H1 (cell line): ENCODE measurements around the gene RING1. TPM values are rescaled to one million over a fixed set of nuclear protein-coding genes. Genes with fewer than 3 reads are reported as not detected.
A peak's percentile ranks its signal among the peaks of the same experiment; 100 is the strongest.

Experiments used
- CTCF ChIA-PET: fragments of 300-600 bp; sonication (Branson Sonifier 250); formaldehyde crosslinking; loops from one replicate; lab custom pipeline; 2021; ENCODE audit not compliant: partially characterized antibody; lab: Charles Lee
- POLR2A ChIA-PET: fragments of 300-600 bp; sonication (Branson Sonifier 250); formaldehyde crosslinking; loops from one replicate; lab custom pipeline; 2021; ENCODE audit warnings: inconsistent platforms; ENCODE audit not compliant: partially characterized antibody; lab: Charles Lee
- DNase-seq, 2 experiments: peaks; one replicate each; pipeline versions ENCODE4 v3.0.0 to v3.0.0-alpha.2; 2010 to 2022; ENCODE audit warnings: low spot score in 2 of 2, low read depth in 1 of 2, mixed read lengths in 1 of 2
- FAIRE-seq: peaks from 2 replicates; lab custom pipeline; 2011; peaks lifted over from hg19 to GRCh38; lab: Jason Lieb, UNC
- H2AFZ ChIP-seq: 2 replicates; pipeline ENCODE4 v1.8.1; 2012; ENCODE audit warnings: low read length, inconsistent platforms
- H2AK5ac ChIP-seq: 2 replicates; pipeline ENCODE4 v1.6.1; 2013; ENCODE audit warnings: low read depth, low read length
- H2BK120ac ChIP-seq: replicated peaks from 2 replicates; pipeline ENCODE3; 2013; ENCODE audit warnings: low read depth, low read length, inconsistent platforms
- H2BK12ac ChIP-seq: 2 replicates; pipeline ENCODE4 v1.6.1; 2013; ENCODE audit warnings: low read depth, low read length
- H2BK15ac ChIP-seq: 2 replicates; pipeline ENCODE4 v1.6.1; 2013; ENCODE audit warnings: low read length
- H2BK20ac ChIP-seq: 2 replicates; pipeline ENCODE4 v1.6.1; 2013; ENCODE audit warnings: low read length
- H2BK5ac ChIP-seq: 2 replicates; pipeline ENCODE4 v1.6.1; 2013; ENCODE audit warnings: low read depth, low read length
- H3K14ac ChIP-seq: 2 replicates; pipeline ENCODE4 v1.6.1; 2013; ENCODE audit warnings: inconsistent platforms; ENCODE audit not compliant: insufficient read length
- H3K18ac ChIP-seq: 2 replicates; pipeline ENCODE4 v1.6.1; 2013; ENCODE audit warnings: low read length; ENCODE audit errors: extremely low read depth
- H3K23ac ChIP-seq: 2 replicates; pipeline ENCODE4 v1.6.1; 2013; ENCODE audit warnings: inconsistent platforms; ENCODE audit not compliant: insufficient read length
- H3K23me2 ChIP-seq: 2 replicates; pipeline ENCODE4 v1.6.1; 2013; ENCODE audit warnings: low read depth, low read length
- H3K27ac ChIP-seq: 2 replicates; pipeline ENCODE4 v1.6.1; 2011; ENCODE audit warnings: low read depth, low read length, inconsistent platforms
- H3K27me3 ChIP-seq, 4 experiments: replicated peaks in 1 of 4; 1 replicate in 1 of 4; 2 replicates in 3 of 4; pipeline versions ENCODE4 v1.6.1 to v1.8.1; 2011 to 2013; ENCODE audit warnings: low read length in 3 of 4, mild to moderate bottlenecking in 3 of 4, inconsistent platforms in 2 of 4, mixed read lengths in 2 of 4, moderate library complexity in 1 of 4; ENCODE audit not compliant: control insufficient read depth in 3 of 4, insufficient read depth in 3 of 4; ENCODE audit errors: extremely low read depth in 1 of 4
- H3K36me3 ChIP-seq, 4 experiments: 2 replicates each; pipeline versions ENCODE4 v1.6.1 to v1.8.1; 2011 to 2013; ENCODE audit warnings: mild to moderate bottlenecking in 4 of 4, low read length in 3 of 4, moderate library complexity in 2 of 4, control low read depth in 1 of 4, inconsistent platforms in 1 of 4; ENCODE audit not compliant: insufficient read depth in 4 of 4, control insufficient read depth in 2 of 4
- H3K4ac ChIP-seq: replicated peaks from 2 replicates; pipeline ENCODE3; 2013; ENCODE audit warnings: low read length, low read depth, mixed read lengths, inconsistent platforms; ENCODE audit not compliant: insufficient read length
- H3K4me1 ChIP-seq, 4 experiments: replicated peaks in 1 of 4; 1 replicate in 1 of 4; 2 replicates in 3 of 4; pipeline versions ENCODE4 v1.6.1 to v1.8.1; 2011 to 2013; ENCODE audit warnings: low read length in 3 of 4, inconsistent platforms in 2 of 4, mixed read lengths in 1 of 4; ENCODE audit not compliant: insufficient read depth in 4 of 4, control insufficient read depth in 3 of 4
- H3K4me2 ChIP-seq, 2 experiments: 2 replicates each; pipeline versions ENCODE4 v1.6.1 to v1.8.1; 2011 to 2013; ENCODE audit warnings: low read depth in 2 of 2, low read length in 2 of 2, control low read depth in 1 of 2, inconsistent platforms in 1 of 2, mild to moderate bottlenecking in 1 of 2; ENCODE audit not compliant: insufficient read depth in 1 of 2
- H3K4me3 ChIP-seq, 4 experiments: fragments of 200-600, 300-600 bp in 1 of 4; sonication (generic), shearing (Covaris generic), sonication (Bioruptor Twin) in 1 of 4; 2 replicates each; pipeline versions ENCODE4 v1.5.1 to v1.8.1; 2011 to 2016; ENCODE audit warnings: low read length in 4 of 4, low read depth in 3 of 4, control low read depth in 2 of 4, inconsistent platforms in 2 of 4, mild to moderate bottlenecking in 2 of 4, mixed read lengths in 1 of 4, moderate library complexity in 1 of 4; ENCODE audit not compliant: insufficient read depth in 2 of 4; ENCODE audit errors: extremely low read depth in 1 of 4
- H3K56ac ChIP-seq: replicated peaks from 2 replicates; pipeline ENCODE3; 2013; ENCODE audit warnings: low read depth, mild to moderate bottlenecking, mixed read lengths, low read length, inconsistent platforms; ENCODE audit not compliant: insufficient read length
- H3K79me1 ChIP-seq: 2 replicates; pipeline ENCODE4 v1.6.1; 2013; ENCODE audit warnings: low read depth, low read length, control low read depth
- H3K79me2 ChIP-seq, 2 experiments: 2 replicates each; pipeline versions ENCODE4 v1.6.1 to v1.8.1; 2012 to 2013; ENCODE audit warnings: low read length in 2 of 2, mild to moderate bottlenecking in 2 of 2, inconsistent platforms in 1 of 2; ENCODE audit not compliant: insufficient read depth in 2 of 2, control insufficient read depth in 1 of 2
- H3K9ac ChIP-seq, 4 experiments: replicated peaks in 1 of 4; 1 replicate in 1 of 4; 2 replicates in 3 of 4; pipeline versions ENCODE4 v1.6.1 to v1.8.1; 2011 to 2013; ENCODE audit warnings: low read depth in 3 of 4, low read length in 3 of 4, control low read depth in 2 of 4, mild to moderate bottlenecking in 2 of 4, moderate library complexity in 2 of 4, inconsistent platforms in 1 of 4; ENCODE audit errors: extremely low read depth in 1 of 4
- H3K9me3 ChIP-seq, 2 experiments: 2 replicates each; pipeline versions ENCODE4 v1.6.1 to v1.8.1; 2012 to 2013; ENCODE audit warnings: mild to moderate bottlenecking in 2 of 2, moderate library complexity in 2 of 2, control low read depth in 1 of 2, inconsistent platforms in 1 of 2, low read depth in 1 of 2, low read length in 1 of 2, mixed read lengths in 1 of 2; ENCODE audit not compliant: insufficient read depth in 2 of 2
- H4K20me1 ChIP-seq, 2 experiments: replicated peaks in 1 of 2; 2 replicates each; pipeline versions ENCODE3 to v1.8.1; 2011 to 2013; ENCODE audit warnings: inconsistent platforms in 2 of 2, low read length in 2 of 2, mild to moderate bottlenecking in 1 of 2; ENCODE audit not compliant: insufficient read depth in 2 of 2, control insufficient read depth in 1 of 2
- H4K5ac ChIP-seq: 2 replicates; pipeline ENCODE4 v1.6.1; 2013; ENCODE audit warnings: low read length, low read depth, mixed read lengths, inconsistent platforms; ENCODE audit not compliant: insufficient read length
- H4K8ac ChIP-seq: 2 replicates; pipeline ENCODE4 v1.8.0; 2013; ENCODE audit warnings: mild to moderate bottlenecking, moderate library complexity, low read length, inconsistent platforms; ENCODE audit not compliant: insufficient read depth; ENCODE audit errors: extremely low read depth
- H4K91ac ChIP-seq: replicated peaks from 2 replicates; pipeline ENCODE3; 2013; ENCODE audit warnings: low read length, mixed read lengths, inconsistent platforms; ENCODE audit not compliant: insufficient read length
- BACH1 ChIP-seq: IDR thresholded peaks from 2 replicates; pipeline ENCODE4 v1.6.1; 2012; ENCODE audit warnings: low read length, improper control_type of control experiment
- POLR2AphosphoS5 ChIP-seq: IDR thresholded peaks from 2 replicates; pipeline ENCODE4 v1.6.1; 2011; ENCODE audit warnings: low read depth, low read length
- SP1 ChIP-seq: IDR thresholded peaks from 2 replicates; pipeline ENCODE4 v1.6.1; 2011; ENCODE audit warnings: low read depth, low read length
- SP2 ChIP-seq: IDR thresholded peaks from 2 replicates; pipeline ENCODE4 v1.6.1; 2012; ENCODE audit warnings: mild to moderate bottlenecking, low read length, inconsistent platforms
- WGBS, 2 experiments: shearing (Covaris generic) in 1 of 2; methylation state at CpG; one replicate each; pipeline versions ENCODE4 v1.1.6 to v1.1.7; 2013 to 2015; ENCODE audit warnings: low lambda C conversion rate in 2 of 2, mixed read lengths in 2 of 2, inconsistent platforms in 1 of 2, low coverage in 1 of 2, missing lambda C conversion rate in 1 of 2; ENCODE audit not compliant: insufficient replicate concordance in 2 of 2, insufficient coverage in 1 of 2, insufficient read length in 1 of 2; ENCODE audit errors: extremely low coverage in 1 of 2, missing lambda C conversion rate in 1 of 2; 5-methylcytosine and 5-hydroxymethylcytosine counted together
- polyA plus RNA-seq, 7 experiments: library from polyadenylated mRNA; depleted of rRNA in 3 of 7; stranded (reverse) in 5 of 7; unstranded in 2 of 7; fragments of >200 nt in 5 of 7; fragments of 200-250 nt in 2 of 7; gene quantifications; 1 replicate in 5 of 7; 2 replicates in 1 of 7; 4 replicates in 1 of 7; pipeline versions ENCODE4 v1.2.1 to v1.2.3, GENCODE V29; 2011 to 2013; ENCODE audit warnings: missing spikeins in 2 of 7, mixed read lengths in 2 of 7
- total RNA-seq: library from RNA; stranded (reverse); fragmentation: NEBNext Ultra II Directional; extraction: Animal tissue kit (Norgen Biotek cat#: 25700); gene quantifications from 2 replicates; pipeline ENCODE4 v1.2.1, GENCODE V29; 2021

RING1 gene
- total and polyA plus RNA-seq, 2 of the 8 experiments (the other 6 are each of a cell fraction or from before 2014, with no cell fraction given): 16.4 to 26.0 TPM

DNA sequence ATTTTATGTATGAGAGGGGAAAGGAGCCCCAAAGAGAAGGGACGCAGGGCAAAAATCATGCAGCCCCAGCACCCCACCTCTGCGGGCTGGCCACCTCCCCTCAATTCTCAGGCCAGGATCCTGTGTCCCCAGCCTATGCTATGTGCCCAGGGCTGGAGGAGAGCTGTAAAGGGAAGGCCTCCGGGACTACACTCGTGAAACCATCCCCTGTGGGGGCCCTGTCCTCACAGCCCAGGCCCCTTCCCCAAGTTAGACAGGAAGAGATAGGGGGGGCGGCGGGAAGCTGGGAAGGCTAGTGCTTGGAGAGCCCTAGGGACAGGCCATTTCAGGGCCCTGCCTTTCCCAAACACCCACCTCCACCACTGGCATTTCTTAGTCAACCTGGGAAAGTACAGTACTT lies 14.7 kb upstream of the RING1 start:
- Histone ChIP-seq H2AK5ac (no peak overlapping the region), H3K18ac (no peak overlapping the region), H3K4ac (no peak overlapping the region), H4K91ac (no peak overlapping the region), H4K20me1 (peaks cover 0 to 5% of the 10 kb centered on the region in 2 experiments), H3K23me2 (peaks cover 11% of the 10 kb centered on the region), H3K36me3 (peaks cover 0 to 13% (median 6%) of the 10 kb centered on the region in 4 experiments; a peak in 4 of 8 replicates), H4K8ac (no peak overlapping the region), H3K23ac (no peak overlapping the region), H2BK20ac (no peak overlapping the region), H3K14ac (no peak overlapping the region), H3K4me1 (peaks cover 5 to 10% (median 9%) of the 10 kb centered on the region in 4 experiments), H2AFZ (no peak overlapping the region), H2BK12ac (no peak overlapping the region), H3K79me1 (no peaks in the 10 kb centered on the region), H3K27ac (no peak overlapping the region), H3K56ac (no peak overlapping the region), H3K27me3 (peaks cover 0 to 17% (median 15%) of the 10 kb centered on the region in 4 experiments; a peak in 6 of 7 replicates), H2BK15ac (no peak overlapping the region; the same call in 1 of the 2 replicates), H2BK120ac (no peak overlapping the region), H3K79me2 (no peaks in the 10 kb centered on the region), H3K9ac (no peak overlapping the region; a peak in 1 of 7 replicates), H3K9me3 (no peaks in the 10 kb centered on the region), H3K4me2 (peak overlapping the region; percentile 78 to 96), H3K4me3 (peak overlapping the region; percentile 13 to 79 (median 46); a peak in 4 of 8 replicates), H4K5ac (no peak overlapping the region), H2BK5ac (no peak overlapping the region)
- TF ChIP-seq SP2 (no peak), SP1 (no peak), POLR2AphosphoS5 (no peak), BACH1 (no peak)
- POLR2A ChIA-PET: interaction anchor here (0.7 to 1.4 kb wide), 5 partner anchors 12 to 223 kb away, joined by 3 to 6 read pairs (median 4); partner anchors contain the start of gene HSD17B8
- CTCF ChIA-PET: interaction anchor here (0.6 to 3.4 kb wide), 5 partner anchors 21 to 193 kb away, joined by 3 to 14 read pairs (median 9); no protein-coding TSS in a partner anchor
- FAIRE-seq (no peak), DNase-seq (no peak)
- 20% methylated on average over 6 of the region's 6 CpGs; no CpG with 5 or more reads in 1 of the 2 experiments for WGBS, 2 experiments
